HG03064 (cell line): Measurements from ENCODE around the gene SLC39A7.

Experiments
- ATAC-seq: cut with Tn5 transposase; IDR thresholded peaks from one replicate; pipeline ENCODE4 v1.9.1; 2021; ENCODE audit warnings: low read depth; ENCODE audit not compliant: unreplicated experiment

Gene SLC39A7

DNA sequence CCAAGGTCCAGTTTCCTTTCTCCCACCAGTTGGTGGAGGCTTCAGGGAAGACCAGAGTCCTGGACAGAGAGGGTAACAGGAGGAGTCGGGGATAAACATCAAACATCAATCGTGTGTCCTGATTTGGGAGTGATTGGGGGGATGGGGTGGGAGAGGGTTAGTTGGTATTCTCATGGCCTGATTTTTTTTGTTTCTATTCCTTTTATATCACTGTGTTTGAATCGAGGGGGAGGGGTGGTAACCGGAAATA is 3.4 kb downstream of the SLC39A7 start:
- ATAC-seq, result no peak

DNA sequence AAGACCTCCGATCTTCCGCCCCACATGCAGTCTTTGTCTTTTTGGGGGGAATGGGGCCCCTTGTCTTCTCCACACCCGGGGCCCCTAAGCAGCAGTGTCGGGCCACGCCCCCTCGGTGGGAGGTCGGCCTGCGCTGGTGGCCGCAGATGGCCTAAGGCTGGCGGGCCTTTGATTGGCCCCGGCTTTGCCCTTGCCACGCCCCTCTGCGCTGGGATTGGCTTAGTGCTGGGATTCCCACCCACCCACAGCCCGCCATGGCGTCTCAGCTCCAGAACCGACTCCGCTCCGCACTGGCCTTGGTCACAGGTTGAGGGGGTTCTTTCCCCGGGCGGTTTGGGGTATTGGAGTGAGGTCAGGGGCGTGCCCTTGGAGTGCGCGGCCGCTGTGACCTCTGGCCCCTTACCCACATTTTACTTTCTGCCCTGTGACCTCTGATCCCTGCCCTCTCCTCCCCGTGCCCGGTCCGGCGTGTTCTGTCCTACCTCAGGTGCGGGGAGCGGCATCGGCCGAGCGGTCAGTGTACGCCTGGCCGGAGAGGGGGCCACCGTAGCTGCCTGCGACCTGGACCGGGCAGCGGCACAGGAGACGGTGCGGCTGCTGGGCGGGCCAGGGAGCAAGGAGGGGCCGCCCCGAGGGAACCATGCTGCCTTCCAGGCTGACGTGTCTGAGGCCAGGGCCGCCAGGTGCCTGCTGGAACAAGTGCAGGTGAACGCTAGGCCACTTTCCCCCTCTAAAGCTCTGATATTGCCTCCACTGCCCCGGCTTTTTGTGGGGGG is 3.9 kb downstream of the SLC39A7 start, which contains the start of gene HSD17B8:
Gene HSD17B8 (plus strand): TSS at position 241 of the 776 bp plus-strand sequence. CDS start 14 bp downstream, at position 255.
- ATAC-seq, result no peak

DNA sequence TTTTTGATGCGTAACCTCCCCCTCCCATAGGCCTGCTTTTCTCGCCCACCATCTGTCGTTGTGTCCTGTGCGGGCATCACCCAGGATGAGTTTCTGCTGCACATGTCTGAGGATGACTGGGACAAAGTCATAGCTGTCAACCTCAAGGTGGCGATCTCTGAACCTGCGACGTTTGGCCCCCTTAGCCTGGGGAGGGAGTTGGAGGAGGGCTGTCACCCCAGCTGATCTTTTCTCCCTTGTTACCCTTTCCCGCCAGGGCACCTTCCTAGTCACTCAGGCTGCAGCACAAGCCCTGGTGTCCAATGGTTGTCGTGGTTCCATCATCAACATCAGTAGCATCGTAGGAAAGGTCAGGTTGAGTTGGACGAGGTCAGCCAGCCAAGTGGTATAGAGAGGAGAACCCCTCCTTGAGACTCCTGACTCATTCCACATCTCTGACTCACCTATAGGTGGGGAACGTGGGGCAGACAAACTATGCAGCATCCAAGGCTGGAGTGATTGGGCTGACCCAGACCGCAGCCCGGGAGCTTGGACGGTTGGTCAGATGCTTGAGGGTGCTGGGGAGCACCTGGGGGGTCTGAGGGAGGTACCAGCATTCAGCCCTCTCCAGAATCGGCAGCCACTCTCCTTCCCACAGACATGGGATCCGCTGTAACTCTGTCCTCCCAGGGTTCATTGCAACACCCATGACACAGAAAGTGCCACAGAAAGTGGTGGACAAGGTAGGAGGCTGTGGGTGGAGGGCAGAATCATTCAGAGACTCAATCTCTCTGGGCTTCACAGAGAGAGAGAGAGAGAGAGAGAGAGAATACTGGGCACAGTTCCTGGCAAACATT is 4.7 kb downstream of the SLC39A7 start:
- no peak for ATAC-seq

DNA sequence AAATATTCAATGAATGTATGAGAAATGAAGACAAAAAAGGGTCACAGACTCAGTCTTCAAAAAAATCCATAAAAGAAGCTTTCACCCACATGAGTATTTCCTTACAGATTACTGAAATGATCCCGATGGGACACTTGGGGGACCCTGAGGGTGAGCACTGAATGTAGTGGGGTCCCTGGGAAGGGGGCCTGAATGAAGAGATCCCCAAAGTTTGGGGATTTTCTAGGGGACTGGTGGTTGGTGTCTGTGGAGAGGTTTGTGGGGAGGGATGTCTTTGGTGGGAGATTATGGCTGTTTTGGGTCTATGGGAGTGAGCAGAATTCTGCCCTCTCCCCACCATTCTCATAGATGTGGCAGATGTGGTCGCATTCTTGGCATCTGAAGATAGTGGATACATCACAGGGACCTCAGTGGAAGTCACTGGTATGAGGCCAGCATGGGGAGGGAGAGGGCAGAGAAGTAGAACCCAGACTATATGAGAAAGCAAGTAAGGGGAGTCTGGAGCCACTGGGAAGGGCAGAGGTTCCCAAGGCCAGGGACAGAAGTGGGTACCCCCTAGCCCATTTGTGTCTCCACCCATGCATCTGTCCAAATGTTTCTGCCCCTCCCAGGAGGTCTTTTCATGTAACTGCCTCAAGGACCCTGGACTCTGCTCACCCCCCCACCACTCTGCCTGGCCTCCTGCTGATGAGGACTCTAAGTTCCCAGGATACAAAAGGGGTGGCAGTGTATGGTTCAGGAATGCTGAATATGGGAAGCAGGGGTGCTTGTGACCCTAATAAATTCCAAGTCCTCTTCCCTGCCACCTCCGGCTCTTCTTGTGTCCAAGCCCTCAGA is 5.6 kb downstream of the SLC39A7 start:
- ATAC-seq, result no peak

DNA sequence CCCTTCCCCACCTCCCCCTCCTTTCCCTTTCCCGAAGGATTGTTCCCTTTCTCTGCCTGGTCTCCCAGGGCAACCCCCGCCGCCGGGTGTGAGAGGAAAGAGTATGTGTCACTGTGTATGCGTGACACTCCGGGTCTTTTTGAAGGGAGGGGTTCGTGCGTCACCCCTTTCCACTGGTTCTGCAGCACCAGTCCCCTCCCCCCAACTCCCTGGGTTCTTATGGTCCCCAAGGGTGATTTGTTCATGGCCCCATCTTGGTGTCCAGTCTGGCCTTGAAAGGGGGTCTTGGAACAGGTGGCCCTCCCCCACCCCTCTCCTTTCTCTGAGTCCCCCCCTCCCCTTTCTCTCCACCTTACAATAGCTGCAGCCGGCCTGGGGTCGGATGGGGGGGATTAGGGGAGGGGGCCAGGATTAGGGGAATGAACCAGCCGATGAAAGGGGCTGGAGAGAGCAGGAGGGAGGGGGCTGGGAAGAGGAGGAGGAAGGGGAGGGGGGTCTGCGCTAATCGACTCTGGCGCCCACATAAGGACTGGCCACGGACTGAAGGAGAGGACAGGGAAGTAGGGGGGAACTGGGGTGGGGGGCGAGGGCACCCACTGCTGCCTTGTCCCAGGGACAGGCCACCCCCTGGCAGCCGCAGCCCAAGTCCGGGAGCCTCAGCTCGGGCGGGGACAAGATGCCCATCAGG is 6.3 kb downstream of the SLC39A7 start:
- no peak for ATAC-seq

DNA sequence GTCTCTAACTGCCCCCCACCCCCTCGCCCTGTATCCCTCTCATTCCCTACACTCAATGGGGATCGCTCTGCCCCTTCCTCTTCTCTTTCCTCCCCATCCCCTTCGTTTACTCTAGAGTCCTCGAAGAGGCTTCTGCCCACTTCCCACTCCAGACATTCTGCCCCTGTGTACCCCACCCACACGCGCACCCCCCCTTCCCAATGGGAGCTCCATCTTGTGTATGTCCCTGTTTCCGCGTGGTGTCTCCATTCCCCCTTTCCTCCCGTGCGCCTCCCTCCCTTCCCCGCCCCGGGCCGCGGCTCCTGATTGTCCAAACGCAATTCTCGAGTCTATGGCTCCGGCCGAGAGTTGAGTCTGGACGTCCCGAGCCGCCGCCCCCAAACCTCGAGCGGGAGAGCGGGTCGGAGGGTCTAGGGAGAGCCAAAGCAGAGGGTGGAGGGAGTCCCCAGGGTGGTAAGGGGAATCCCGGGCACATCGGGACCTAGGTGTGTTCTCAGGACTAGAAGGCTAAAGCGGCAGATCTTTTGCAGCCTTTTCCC is 7.0 kb downstream of the SLC39A7 start:
- no peak for ATAC-seq

DNA sequence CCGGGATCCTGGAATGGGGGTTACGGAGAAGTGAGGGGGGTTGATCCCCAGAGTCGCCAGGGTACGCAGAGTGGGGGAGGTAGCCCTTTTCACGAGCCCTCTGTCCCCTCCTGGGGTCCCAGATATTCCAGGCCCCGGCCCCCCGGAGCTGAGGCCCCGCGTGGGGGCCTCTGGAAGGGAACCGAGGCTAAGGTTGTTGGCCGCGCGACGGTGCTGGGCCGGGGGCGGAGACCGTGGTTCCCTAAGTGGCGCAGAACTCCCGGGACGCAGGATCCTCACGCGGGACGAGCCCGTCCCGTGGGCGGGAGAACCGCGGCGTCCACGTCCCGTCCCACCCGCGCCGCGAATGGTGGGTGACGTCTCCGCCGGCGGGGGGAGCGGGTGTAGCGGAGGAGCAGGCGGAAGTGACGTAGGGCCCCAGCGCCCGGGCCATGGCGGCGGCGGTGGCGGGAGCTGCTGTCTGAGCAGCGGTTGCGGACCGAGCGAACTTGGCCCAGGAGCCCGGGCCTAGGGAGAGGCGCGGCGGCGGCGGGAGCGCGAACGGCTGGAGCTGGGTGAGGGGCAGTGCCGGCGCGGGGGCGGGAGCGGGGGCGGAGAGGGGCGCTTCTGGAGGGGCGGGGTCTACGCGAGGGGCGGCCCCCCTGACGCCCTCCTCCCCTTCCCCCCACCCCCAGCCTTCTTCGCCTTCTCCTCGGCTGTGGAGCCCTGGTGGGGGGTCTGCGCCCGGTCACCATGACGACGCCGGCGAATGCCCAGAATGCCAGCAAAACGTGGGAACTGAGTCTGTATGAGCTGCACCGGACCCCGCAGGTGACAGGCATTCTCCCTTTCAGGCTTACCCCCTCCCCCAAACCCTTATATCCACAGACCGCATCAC is 7.7 kb downstream of the SLC39A7 start, which contains the start of gene RING1:
Gene RING1 (plus strand): TSS at position 410 of the 877 bp plus-strand sequence. CDS start 323 bp downstream, at position 733.
- no peak for ATAC-seq

DNA sequence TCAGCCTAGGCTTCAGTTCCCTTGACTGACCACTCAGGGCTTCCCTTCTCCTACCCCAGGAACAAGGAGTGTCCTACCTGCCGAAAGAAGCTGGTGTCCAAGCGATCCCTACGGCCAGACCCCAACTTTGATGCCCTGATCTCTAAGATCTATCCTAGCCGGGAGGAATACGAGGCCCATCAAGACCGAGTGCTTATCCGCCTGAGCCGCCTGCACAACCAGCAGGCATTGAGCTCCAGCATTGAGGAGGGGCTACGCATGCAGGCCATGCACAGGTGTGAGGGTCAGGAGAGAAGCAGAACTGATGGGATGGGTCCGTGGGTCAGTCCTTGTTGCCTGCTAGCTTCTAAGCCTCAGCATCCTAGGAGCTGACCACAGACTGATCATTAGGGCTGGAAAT is 9.2 kb downstream of the SLC39A7 start:
- no peak for ATAC-seq

DNA sequence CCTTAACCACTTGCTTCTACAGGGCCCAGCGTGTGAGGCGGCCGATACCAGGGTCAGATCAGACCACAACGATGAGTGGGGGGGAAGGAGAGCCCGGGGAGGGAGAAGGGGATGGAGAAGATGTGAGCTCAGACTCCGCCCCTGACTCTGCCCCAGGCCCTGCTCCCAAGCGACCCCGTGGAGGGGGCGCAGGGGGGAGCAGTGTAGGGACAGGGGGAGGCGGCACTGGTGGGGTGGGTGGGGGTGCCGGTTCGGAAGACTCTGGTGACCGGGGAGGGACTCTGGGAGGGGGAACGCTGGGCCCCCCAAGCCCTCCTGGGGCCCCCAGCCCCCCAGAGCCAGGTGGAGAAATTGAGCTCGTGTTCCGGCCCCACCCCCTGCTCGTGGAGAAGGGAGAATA is 10.5 kb downstream of the SLC39A7 start:
- no peak for ATAC-seq

DNA sequence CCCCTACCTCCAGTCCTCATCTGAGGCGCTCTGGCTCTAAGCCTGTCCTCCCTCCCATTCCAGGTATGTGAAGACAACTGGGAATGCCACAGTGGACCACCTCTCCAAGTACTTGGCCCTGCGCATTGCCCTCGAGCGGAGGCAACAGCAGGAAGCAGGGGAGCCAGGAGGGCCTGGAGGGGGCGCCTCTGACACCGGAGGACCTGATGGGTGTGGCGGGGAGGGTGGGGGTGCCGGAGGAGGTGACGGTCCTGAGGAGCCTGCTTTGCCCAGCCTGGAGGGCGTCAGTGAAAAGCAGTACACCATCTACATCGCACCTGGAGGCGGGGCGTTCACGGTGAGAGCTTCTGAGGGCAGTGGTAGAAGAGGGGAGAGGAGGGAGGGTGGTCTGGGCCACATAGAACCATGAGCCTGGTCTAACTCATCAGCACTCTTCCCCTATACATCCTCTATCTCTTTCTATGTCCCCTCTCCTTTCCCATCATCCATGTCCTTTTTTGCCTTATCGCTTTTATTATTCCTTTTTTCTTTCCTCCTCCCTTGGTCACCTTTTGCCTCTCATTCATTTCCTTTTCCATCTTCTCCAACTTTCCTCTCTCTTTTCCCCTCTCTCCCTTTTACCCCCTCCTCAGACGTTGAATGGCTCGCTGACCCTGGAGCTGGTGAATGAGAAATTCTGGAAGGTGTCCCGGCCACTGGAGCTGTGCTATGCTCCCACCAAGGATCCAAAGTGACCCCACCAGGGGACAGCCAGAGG is 11.2 kb downstream of the SLC39A7 start:
- ATAC-seq, result no peak

DNA sequence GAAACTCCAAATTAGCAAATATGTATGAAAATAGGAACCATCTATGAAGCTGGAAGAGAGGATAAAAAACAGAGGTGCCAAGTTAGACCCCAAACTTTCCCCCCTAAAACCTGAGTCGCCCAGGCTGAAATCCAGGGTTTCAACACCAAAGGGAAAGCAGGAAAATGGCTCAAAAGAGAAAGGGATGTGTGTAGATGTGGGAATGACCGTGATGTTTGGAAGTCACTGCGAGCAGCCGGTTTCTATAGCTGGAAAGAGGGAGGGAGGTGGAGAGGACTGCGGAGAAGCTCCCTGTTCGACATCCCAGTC is 12.1 kb downstream of the SLC39A7 start:
- no peak for ATAC-seq

DNA sequence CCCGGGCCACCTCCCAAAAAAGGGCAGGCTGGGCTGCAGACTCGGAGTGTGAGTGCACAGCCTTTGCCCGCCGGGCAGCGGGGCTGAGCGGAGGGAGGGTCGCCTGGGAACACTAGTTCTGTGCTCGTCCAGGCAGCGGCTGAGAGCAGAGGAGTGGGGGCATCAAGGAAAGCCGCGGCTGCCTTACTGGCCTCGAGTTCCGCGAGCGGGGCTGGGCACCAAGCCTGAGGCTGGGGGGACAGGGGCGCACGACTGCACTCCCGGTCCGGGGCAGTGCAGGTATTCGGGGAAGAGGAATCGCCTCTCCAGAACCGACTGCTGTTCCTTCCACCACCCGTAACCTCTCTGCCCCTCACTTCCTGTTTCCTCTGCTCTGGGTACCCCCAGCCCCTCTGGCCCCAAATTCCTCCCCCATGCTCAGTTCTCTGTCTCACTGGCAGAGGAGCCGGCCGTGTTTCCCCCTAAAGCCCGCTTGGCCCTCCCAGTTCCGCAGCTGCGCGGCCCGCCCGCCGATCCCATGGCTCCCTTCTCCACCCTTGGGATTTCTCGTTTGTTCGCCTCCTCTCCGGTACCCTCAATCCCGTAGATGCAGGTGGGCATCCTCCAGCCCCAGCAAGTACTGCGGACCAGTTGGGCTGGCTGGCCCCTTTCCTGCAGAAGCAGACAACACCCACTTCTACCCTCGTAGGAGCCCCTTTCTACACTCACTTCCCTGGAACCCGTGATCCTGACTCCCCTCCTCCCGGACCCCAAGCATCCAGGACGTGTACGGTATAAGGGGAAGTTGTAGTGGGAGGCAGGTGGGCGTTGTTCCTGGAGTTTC is 12.7 kb downstream of the SLC39A7 start:
- no peak for ATAC-seq

DNA sequence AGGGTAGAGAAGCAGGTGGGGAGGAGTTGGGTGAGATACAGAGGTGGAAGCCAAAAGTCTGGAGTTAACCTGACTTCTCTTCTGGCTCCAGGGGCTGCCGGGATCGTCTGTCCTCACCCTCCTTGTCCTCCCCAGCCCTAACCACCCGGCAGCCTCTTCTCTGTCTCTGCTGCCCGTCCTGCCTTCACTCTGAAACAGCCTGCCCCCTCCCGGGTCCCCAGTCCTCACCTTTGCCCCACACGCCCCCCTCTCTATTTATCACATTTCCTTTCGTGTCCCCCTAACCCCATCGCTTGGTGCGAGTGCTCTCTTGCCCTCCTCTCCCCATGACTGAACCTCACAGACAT is 13.3 kb downstream of the SLC39A7 start:
- no peak for ATAC-seq

DNA sequence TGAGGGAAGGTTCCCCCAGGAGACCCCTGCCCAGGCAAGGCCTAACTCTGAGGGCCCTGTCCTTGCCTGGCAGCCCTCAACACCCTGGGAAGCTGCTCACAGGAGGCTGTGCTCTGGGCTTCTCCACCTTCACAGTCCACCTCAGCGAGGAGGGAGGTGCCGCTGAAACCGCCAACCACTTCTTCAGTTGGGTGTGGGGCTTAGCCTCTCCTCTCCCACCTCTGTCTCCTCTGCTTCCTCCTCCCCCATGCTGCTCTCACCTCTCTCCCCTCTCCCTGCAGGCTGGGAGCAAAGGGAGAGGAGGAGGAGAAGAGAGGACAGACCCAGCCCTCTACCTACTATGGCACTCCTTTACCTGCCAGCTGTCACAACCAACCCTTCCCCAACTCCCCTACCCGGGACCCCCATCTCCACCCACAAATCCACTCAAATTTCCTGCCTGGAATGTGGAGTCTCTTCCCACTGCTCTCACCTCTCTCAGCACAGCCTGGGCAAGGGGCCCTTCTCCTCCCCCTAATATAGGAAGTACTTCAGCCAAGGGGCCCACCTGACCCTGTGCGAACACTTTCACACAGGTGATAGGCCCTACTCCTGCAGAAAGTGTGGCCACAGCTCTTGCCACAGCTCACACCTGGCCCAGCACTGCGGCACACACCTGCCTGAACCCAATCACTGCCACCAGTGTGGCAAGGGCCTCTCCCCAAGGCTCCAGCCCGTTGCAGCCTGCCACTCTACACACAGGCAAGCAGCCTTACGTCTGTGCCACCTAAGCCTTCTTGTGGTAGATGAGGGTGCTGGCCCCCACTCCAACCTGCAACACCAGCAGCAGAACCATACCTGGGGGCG is 14.8 kb downstream of the SLC39A7 start:
- ATAC-seq, result no peak

DNA sequence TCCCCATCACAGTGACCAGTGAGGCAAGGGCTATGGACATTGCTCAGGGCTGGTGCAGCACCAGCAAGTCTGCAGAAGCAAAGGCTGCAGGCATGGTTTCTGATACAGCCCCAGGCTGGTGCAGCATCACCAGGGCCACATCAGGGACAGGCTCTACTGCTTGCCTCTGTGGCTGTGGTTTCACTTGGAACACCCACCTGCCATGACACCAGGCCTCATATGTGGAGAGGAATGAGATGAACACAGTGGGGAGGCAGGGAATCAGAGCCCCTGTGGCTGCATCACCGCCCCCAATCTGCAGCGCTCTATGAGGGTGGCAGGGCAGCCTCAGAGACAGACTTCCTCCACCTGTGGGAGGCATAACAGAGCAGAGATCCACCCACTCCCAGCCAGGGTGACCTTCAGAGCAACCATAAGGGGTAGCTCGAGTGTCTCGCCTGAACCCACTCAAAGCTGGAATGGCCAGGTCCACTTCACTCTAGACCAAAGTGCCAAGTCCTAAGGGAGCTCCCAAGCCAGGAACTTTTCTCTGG is 15.5 kb downstream of the SLC39A7 start:
- no peak for ATAC-seq

DNA sequence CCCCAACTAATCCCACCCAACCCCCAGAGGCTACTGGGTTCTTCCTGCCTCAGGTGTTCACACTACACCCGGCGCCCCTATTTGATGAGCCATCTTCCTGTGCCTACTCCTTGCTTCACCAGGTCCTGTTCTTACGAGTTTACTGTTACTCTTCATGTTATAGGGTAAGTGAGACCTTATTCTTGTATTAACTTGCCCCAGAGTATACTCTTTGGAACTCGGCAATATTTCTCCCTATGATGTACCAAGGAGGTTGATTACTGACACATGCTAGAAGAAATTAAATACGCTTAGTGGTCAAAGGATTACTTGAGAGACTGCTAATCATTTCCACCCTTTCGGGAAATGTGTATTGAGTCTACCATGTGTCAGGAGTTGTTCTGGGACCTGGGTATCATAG is 16.6 kb downstream of the SLC39A7 start:
- no peak for ATAC-seq

DNA sequence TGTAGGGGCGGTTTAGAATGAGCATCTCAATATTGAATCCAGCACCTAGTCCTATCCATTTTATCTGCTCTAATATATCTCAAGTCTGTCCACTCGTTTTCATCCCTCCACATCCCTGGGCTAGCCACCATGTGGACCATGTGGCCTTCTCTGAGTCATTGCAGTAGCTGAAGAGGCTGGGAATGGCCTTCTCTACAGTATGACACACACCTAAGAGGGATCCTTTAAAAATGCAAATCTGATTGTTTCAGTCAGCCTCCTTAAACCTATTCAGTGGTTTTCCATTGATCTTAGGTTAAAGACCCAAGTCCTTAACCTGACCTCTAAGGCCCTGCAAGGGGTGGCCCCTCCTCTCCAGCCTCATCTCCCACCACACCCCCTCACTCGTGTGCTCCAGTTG is 17.0 kb downstream of the SLC39A7 start:
- no peak for ATAC-seq
